SJSA1 (cell line): ENCODE measurements around the gene GSTP1. TPM values are rescaled to one million over a fixed set of nuclear protein-coding genes. Genes with fewer than 3 reads are reported as not detected.

Experiments
- DNase-seq, 2 experiments: peaks; one replicate each; pipeline ENCODE4 v3.0.0-alpha.2; 2015 to 2020; ENCODE audit warnings: low spot score in 2 of 2, low read depth in 1 of 2
- H3K27ac ChIP-seq: fragments of 250-450 bp; sonication (Bioruptor Pico); 2 replicates; pipeline ENCODE4 v1.5.1; 2020; ENCODE audit warnings: mild to moderate bottlenecking, moderate library complexity
- H3K27me3 ChIP-seq: fragments of 250-450 bp; sonication (Bioruptor Pico); replicated peaks from 2 replicates; pipeline ENCODE4 v1.5.1; 2020; ENCODE audit warnings: mild to moderate bottlenecking, moderate library complexity
- H3K36me3 ChIP-seq: fragments of 250-450 bp; sonication (Bioruptor Pico); 2 replicates; pipeline ENCODE4 v1.5.1; 2020; ENCODE audit warnings: mild to moderate bottlenecking
- H3K4me1 ChIP-seq: fragments of 250-450 bp; sonication (Bioruptor Pico); replicated peaks from 2 replicates; pipeline ENCODE4 v1.6.1; 2021; ENCODE audit warnings: mild to moderate bottlenecking
- H3K4me3 ChIP-seq: fragments of 250-450 bp; sonication (Bioruptor Pico); 2 replicates; pipeline ENCODE4 v1.5.1; 2020; ENCODE audit warnings: mild to moderate bottlenecking
- H3K9me3 ChIP-seq: fragments of 250-450 bp; sonication (Bioruptor Pico); replicated peaks from 2 replicates; pipeline ENCODE4 v1.5.1; 2020; ENCODE audit warnings: mild to moderate bottlenecking
- total RNA-seq: library from RNA; depleted of rRNA; stranded (reverse); fragments of >200 nt; shearing (Covaris generic); gene quantifications from 2 replicates; pipeline ENCODE4 v1.2.3, GENCODE V29; 2014

GSTP1 gene
- total RNA-seq, 1 experiment from 2014 or later, result 2,720 TPM

- peak in 1 of 2 experiments; percentile 52 for DNase-seq
- H3K4me3 ChIP-seq, result no peak overlapping the region
- H3K27ac ChIP-seq, result no peak overlapping the region
- no peaks in the 10 kb centered on the region for H3K27me3 ChIP-seq
- no peaks in the 10 kb centered on the region; the same call in 1 of the 2 replicates for H3K9me3 ChIP-seq
- peaks cover 65% of the 10 kb centered on the region for H3K36me3 ChIP-seq
- H3K4me1 ChIP-seq, result peaks cover 15% of the 10 kb centered on the region
Measured at GRCh38 chr11:67608486-67608885, 24.9 kb downstream of the GSTP1 start.

GRCh38 chr11:67609316-67609715, 25.7 kb downstream of the GSTP1 start:
- Histone ChIP-seq H3K27ac (no peak overlapping the region), H3K9me3 (no peaks in the 10 kb centered on the region; the same call in 1 of the 2 replicates)
- no peak for DNase-seq

GRCh38 chr11:67610302-67610868, 26.8 kb downstream of the GSTP1 start:
- Histone ChIP-seq H3K27me3 (no peaks in the 10 kb centered on the region), H3K4me3 (no peak overlapping the region), H3K36me3 (peaks cover 72% of the 10 kb centered on the region), H3K9me3 (no peaks in the 10 kb centered on the region; the same call in 1 of the 2 replicates), H3K4me1 (peaks cover 26% of the 10 kb centered on the region), H3K27ac (no peak overlapping the region)
- DNase-seq, result peak in 1 of 2 experiments; percentile 52

More at GRCh38 chr11:67609316-67609715, 25.7 kb downstream of the GSTP1 start:
- H3K4me1 ChIP-seq, result peaks cover 23% of the 10 kb centered on the region
- no peaks in the 10 kb centered on the region for H3K27me3 ChIP-seq
- H3K36me3 ChIP-seq, result peaks cover 72% of the 10 kb centered on the region
- no peak overlapping the region for H3K4me3 ChIP-seq

GRCh38 chr11:67611165-67611564, 27.6 kb downstream of the GSTP1 start:
- Histone ChIP-seq H3K4me3 (no peak overlapping the region), H3K4me1 (peaks cover 25% of the 10 kb centered on the region), H3K27ac (no peak overlapping the region), H3K27me3 (peaks cover 5% of the 10 kb centered on the region), H3K36me3 (peaks cover 72% of the 10 kb centered on the region), H3K9me3 (no peaks in the 10 kb centered on the region; the same call in 1 of the 2 replicates)
- peak in 1 of 2 experiments; percentile 56 for DNase-seq

GRCh38 chr11:67611704-67612587, 28.3 kb downstream of the GSTP1 start:
- DNase-seq, result no peak
- peaks cover 7% of the 10 kb centered on the region for H3K27me3 ChIP-seq
- H3K27ac ChIP-seq, result no peak overlapping the region
- no peaks in the 10 kb centered on the region; the same call in 1 of the 2 replicates for H3K9me3 ChIP-seq
- peaks cover 69% of the 10 kb centered on the region for H3K36me3 ChIP-seq
- no peak overlapping the region for H3K4me3 ChIP-seq
- H3K4me1 ChIP-seq, result peaks cover 20% of the 10 kb centered on the region

- Histone ChIP-seq H3K4me3 (no peak overlapping the region), H3K9me3 (no peaks in the 10 kb centered on the region; the same call in 1 of the 2 replicates), H3K27me3 (peaks cover 15% of the 10 kb centered on the region), H3K27ac (no peak overlapping the region), H3K36me3 (peaks cover 63% of the 10 kb centered on the region), H3K4me1 (peaks cover 13% of the 10 kb centered on the region)
- DNase-seq, result no peak
Measured at GRCh38 chr11:67612751-67613150, 29.1 kb downstream of the GSTP1 start.

- Histone ChIP-seq H3K27ac (no peak overlapping the region), H3K9me3 (no peaks in the 10 kb centered on the region; the same call in 1 of the 2 replicates), H3K27me3 (peaks cover 22% of the 10 kb centered on the region), H3K36me3 (peaks cover 58% of the 10 kb centered on the region), H3K4me3 (no peak overlapping the region), H3K4me1 (peaks cover 11% of the 10 kb centered on the region)
- peak in 1 of 2 experiments; percentile 55 for DNase-seq
Measured at GRCh38 chr11:67613313-67613959, 29.8 kb downstream of the GSTP1 start.

- peaks cover 11% of the 10 kb centered on the region for H3K4me1 ChIP-seq
- peak overlapping the region; percentile 2; the same call in 1 of the 2 replicates for H3K4me3 ChIP-seq
- no peaks in the 10 kb centered on the region; the same call in 1 of the 2 replicates for H3K9me3 ChIP-seq
- H3K27me3 ChIP-seq, result peaks cover 26% of the 10 kb centered on the region
- no peak overlapping the region for H3K27ac ChIP-seq
- H3K36me3 ChIP-seq, result peaks cover 51% of the 10 kb centered on the region
- DNase-seq, result peak; percentile 62 to 84
Measured at GRCh38 chr11:67613960-67614715, 30.5 kb downstream of the GSTP1 start.

GRCh38 chr11:67614730-67615714, 31.4 kb downstream of the GSTP1 start:
- H3K9me3 ChIP-seq, result no peaks in the 10 kb centered on the region; the same call in 1 of the 2 replicates
- H3K4me1 ChIP-seq, result peaks cover 11% of the 10 kb centered on the region
- H3K4me3 ChIP-seq, result no peak overlapping the region
- peaks cover 42% of the 10 kb centered on the region for H3K36me3 ChIP-seq
- H3K27me3 ChIP-seq, result peaks cover 26% of the 10 kb centered on the region
- DNase-seq, result peak; percentile 42 to 78
- no peak overlapping the region for H3K27ac ChIP-seq

GRCh38 chr11:67615728-67616430, 32.3 kb downstream of the GSTP1 start:
- Histone ChIP-seq H3K36me3 (peaks cover 33% of the 10 kb centered on the region), H3K9me3 (no peaks in the 10 kb centered on the region; the same call in 1 of the 2 replicates), H3K4me3 (no peak overlapping the region), H3K27ac (no peak overlapping the region), H3K27me3 (peaks cover 26% of the 10 kb centered on the region), H3K4me1 (peaks cover 11% of the 10 kb centered on the region)
- no peak for DNase-seq

- Histone ChIP-seq H3K36me3 (peaks cover 26% of the 10 kb centered on the region), H3K27me3 (peaks cover 26% of the 10 kb centered on the region), H3K4me1 (peaks cover 11% of the 10 kb centered on the region), H3K27ac (no peak overlapping the region), H3K4me3 (no peak overlapping the region), H3K9me3 (no peaks in the 10 kb centered on the region; the same call in 1 of the 2 replicates)
- DNase-seq, result no peak
Measured at GRCh38 chr11:67616431-67617242, 33.0 kb downstream of the GSTP1 start.
